Bronchial epithelial cell (primary cell): Measurements from ENCODE around the gene BRD3OS. TPM values are rescaled to one million over a fixed set of nuclear protein-coding genes. Genes with fewer than 3 reads are reported as not detected.

ENCODE experiments used
- DNase-seq: peaks from one replicate; pipeline ENCODE4 v3.0.0-alpha.2; 2010; ENCODE audit warnings: low read depth
- FAIRE-seq: peaks from 2 replicates; lab custom pipeline; 2011; peaks lifted over from hg19 to GRCh38; lab: Jason Lieb, UNC
- H3K27me3 ChIP-seq: 2 replicates; pipeline ENCODE4 v1.5.1; 2011; ENCODE audit warnings: low read length; ENCODE audit not compliant: control insufficient read depth, insufficient read depth
- H3K36me3 ChIP-seq: 2 replicates; pipeline ENCODE4 v1.5.1; 2011; ENCODE audit warnings: low read length; ENCODE audit not compliant: control insufficient read depth, insufficient read depth
- H3K4me3 ChIP-seq: 2 replicates; pipeline ENCODE4 v1.5.1; 2011; ENCODE audit warnings: mild to moderate bottlenecking, low read depth, low read length, control low read depth
- CTCF ChIP-seq: IDR thresholded peaks from 2 replicates; pipeline ENCODE4 v1.5.1; 2011; ENCODE audit warnings: mild to moderate bottlenecking, moderate library complexity, low read length, control low read depth, inconsistent platforms; ENCODE audit not compliant: insufficient read depth, severe bottlenecking
- total RNA-seq: library from RNA; depleted of rRNA; stranded (reverse); fragments of >200 nt; gene quantifications from 2 replicates; pipeline ENCODE4 v1.2.1, GENCODE V29; 2014

The BRD3OS gene
- total RNA-seq, 1 donor from 2014 or later: 5.8 TPM

- H3K36me3 ChIP-seq: peaks cover 41% of the 10 kb centered on the region
- no peak overlapping the region for H3K4me3 ChIP-seq
- no peak for TF ChIP-seq CTCF
- DNase-seq: no peak
- no peak for FAIRE-seq
- no peaks in the 10 kb centered on the region for H3K27me3 ChIP-seq
Observed at GRCh38 chr9:134052941-134053340, 27.7 kb downstream of the BRD3OS start.

DNA sequence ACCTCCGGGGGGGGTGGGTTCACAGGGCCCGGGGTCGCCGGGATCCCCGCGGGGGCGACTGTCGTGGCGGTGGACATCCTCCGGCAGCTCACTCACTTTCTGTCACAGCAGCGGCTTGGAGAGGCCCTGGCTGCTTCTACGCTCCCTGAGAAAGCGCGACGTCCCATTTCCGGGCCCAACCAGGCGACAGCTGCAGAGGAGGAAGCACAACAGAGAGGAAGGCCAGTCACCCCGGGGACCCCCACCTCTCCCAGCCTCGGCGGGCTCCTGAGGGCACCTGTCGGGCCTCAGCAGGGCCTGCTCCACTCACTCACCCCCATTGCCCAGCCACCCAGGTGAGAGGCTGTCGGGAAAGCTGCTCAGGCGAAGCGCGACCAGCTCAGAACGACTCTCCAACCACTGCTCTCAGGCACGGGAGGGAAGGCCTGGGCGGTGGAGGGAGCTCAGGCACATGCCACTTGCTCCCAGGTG, 28.2 kb downstream of the BRD3OS start:
- DNase-seq (no peak), FAIRE-seq (no peak)
- Histone ChIP-seq H3K36me3 (peaks cover 36% of the 10 kb centered on the region), H3K27me3 (no peaks in the 10 kb centered on the region), H3K4me3 (no peak overlapping the region)
- no peak for TF ChIP-seq CTCF

DNA sequence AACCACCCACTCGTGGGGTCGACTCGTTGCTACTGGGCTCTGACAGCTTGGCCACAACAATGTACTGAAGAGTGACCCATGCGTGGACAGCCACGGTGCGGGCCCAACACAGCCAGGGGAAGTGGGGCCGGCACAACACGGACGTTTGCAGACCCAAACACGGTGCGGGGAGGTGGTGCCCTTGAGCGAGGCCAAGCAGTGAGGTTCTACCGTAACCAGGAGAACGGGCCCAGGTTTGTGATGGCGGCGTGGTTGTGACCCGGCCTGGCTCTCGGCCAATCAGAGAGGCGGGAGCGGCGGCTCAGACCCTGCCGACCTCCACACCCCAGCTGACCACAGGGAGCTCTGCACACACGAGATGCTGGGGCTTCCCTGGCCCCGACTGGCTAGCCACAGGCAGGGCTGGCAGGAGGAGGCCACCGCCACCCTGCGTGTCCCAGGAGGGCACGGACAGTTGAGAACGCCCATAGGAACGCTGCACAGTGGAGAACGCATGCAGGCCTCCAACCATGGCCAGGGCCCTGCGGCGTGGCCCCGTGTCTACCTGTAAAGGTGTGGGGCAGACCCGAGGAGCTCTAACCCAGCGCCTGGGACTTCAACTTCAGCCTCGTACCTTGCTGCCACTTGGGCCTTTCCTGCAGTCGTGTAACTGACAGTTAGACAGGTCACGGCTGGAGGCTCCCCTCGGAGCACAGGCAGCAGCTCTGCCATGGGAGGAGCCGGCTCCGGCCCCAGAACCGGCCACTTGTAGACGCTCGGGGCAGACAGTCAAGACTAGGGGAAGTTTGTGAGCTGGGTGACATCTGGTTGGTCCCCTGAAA, 28.9 kb downstream of the BRD3OS start:
- no peak for DNase-seq
- TF ChIP-seq CTCF: no peak
- Histone ChIP-seq H3K27me3 (no peaks in the 10 kb centered on the region), H3K4me3 (no peak overlapping the region), H3K36me3 (peaks cover 31% of the 10 kb centered on the region)
- FAIRE-seq: no peak

DNA sequence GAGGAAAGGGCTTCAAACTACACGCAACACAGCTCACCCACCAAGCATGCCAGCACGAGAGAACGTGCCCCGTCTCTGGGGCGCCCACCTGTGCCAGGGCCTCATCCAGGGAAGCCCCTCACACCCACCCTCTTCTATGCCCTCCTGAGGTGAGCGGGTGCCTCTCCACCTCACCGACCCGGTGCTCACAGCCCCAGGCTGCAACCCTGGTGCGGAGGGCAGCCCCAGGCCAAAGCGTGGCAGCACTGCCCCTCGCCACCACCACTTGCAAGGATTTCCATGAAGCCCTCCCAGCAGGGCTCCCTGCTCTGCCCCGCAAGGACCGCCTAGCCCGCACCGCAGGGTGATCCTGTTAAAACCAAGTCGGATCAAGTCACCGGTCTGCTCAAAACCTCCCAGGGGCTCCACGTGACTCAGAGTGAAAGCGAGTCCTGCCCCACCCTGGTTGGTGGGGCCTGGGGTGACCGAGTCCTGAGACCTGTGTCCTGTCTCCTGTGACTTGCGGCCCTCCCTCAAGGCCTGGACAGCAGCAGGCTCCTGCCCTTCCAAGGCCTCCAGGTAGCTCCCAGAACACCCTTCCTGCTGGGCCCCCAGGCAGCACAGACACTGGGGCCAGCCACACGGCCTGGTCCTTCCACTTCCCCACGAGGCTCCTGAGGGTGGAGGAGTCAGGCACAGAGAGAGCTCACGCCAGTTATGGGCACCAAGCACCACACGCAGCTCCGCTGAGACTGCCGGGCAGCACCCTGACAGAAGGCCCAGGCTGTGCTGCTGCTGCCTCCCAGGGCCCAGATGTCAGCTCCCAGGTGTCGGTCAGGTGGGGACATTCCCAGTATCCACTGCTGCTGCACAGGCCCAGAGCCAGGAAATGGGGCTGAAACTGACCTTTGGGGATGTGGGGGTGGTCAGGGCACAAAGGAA, 29.9 kb downstream of the BRD3OS start:
- Histone ChIP-seq H3K4me3 (no peak overlapping the region), H3K27me3 (no peaks in the 10 kb centered on the region), H3K36me3 (peaks cover 23% of the 10 kb centered on the region)
- FAIRE-seq (no peak), DNase-seq (no peak)
- TF ChIP-seq CTCF: no peak

GRCh38 chr9:134055981-134056461, 30.7 kb downstream of the BRD3OS start:
- H3K4me3 ChIP-seq: no peak overlapping the region
- no peaks in the 10 kb centered on the region for H3K27me3 ChIP-seq
- TF ChIP-seq CTCF: no peak
- FAIRE-seq (no peak), DNase-seq (peak; percentile 79)
- H3K36me3 ChIP-seq: peaks cover 15% of the 10 kb centered on the region
